WERI-Rb-1 (cell line): ENCODE measurements around the gene MANBA.

ENCODE experiments used
- DNase-seq: peaks from one replicate; pipeline ENCODE4 v3.0.0-alpha.2; 2020
- H3K27ac ChIP-seq: fragments of 250-450 bp; sonication (Bioruptor Pico); 2 replicates; pipeline ENCODE4 v1.5.1; 2020; ENCODE audit warnings: mild to moderate bottlenecking, moderate library complexity
- H3K27me3 ChIP-seq: fragments of 250-450 bp; sonication (Bioruptor Pico); 2 replicates; pipeline ENCODE4 v1.5.1; 2021; ENCODE audit warnings: mild to moderate bottlenecking, low read depth, moderate library complexity; ENCODE audit not compliant: insufficient read depth, severe bottlenecking
- H3K36me3 ChIP-seq: fragments of 250-450 bp; sonication (Bioruptor Pico); 2 replicates; pipeline ENCODE4 v1.5.1; 2020; ENCODE audit warnings: mild to moderate bottlenecking, moderate library complexity
- H3K4me3 ChIP-seq: 2 replicates; pipeline ENCODE4 v1.5.1; 2011; ENCODE audit warnings: low read depth, mild to moderate bottlenecking, control low read depth, low read length
- H3K9me3 ChIP-seq: fragments of 250-450 bp; sonication (Bioruptor Pico); 2 replicates; pipeline ENCODE4 v1.5.1; 2021; ENCODE audit warnings: mild to moderate bottlenecking, moderate library complexity; ENCODE audit not compliant: severe bottlenecking
- CTCF ChIP-seq: IDR thresholded peaks from 2 replicates; pipeline ENCODE4 v1.5.1; 2011; ENCODE audit warnings: low read depth, mild to moderate bottlenecking, control low read depth, inconsistent platforms, low read length

The MANBA gene

DNA sequence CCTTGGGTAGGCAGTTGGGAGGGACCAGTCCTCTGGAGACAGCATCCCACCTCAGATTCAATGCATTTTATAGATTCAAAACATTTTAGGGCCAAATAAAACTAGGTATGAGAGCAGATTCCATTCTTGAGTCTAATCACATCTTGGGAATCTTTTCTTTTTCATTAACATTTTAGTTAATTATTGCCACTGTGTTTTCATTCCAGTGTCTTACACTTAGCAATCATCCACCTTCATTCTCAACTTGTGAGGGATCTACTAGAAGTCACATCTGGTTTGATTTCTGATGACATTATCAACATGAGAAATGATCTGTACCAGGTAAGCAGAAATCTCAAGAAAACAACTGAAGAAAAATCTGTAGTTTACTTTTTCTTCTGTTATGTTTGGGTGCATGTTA lies 160.1 kb downstream of the MANBA start:
- Histone ChIP-seq H3K27ac (no peak overlapping the region), H3K27me3 (no peaks in the 10 kb centered on the region), H3K36me3 (peaks cover 28% of the 10 kb centered on the region), H3K4me3 (no peak overlapping the region), H3K9me3 (no peaks in the 10 kb centered on the region)
- no peak for TF ChIP-seq CTCF
- DNase-seq, result no peak

GRCh38 chr4:102599886-102600285 lies 160.9 kb downstream of the MANBA start:
- DNase-seq, result no peak
- Histone ChIP-seq H3K4me3 (no peak overlapping the region), H3K36me3 (peaks cover 28% of the 10 kb centered on the region), H3K27me3 (no peaks in the 10 kb centered on the region), H3K27ac (peak overlapping the region; percentile 48), H3K9me3 (no peaks in the 10 kb centered on the region)
- TF ChIP-seq CTCF, result no peak

- no peak overlapping the region for H3K4me3 ChIP-seq
- no peaks in the 10 kb centered on the region for H3K27me3 ChIP-seq
- peaks cover 28% of the 10 kb centered on the region for H3K36me3 ChIP-seq
- TF ChIP-seq CTCF, result no peak
- peak; percentile 78 for DNase-seq
- H3K9me3 ChIP-seq, result no peaks in the 10 kb centered on the region
- peak overlapping the region; percentile 48 for H3K27ac ChIP-seq
Measured at GRCh38 chr4:102599455-102599854, 161.3 kb downstream of the MANBA start.

- no peak overlapping the region for H3K4me3 ChIP-seq
Measured at GRCh38 chr4:102598762-102599374, 161.9 kb downstream of the MANBA start.

DNA sequence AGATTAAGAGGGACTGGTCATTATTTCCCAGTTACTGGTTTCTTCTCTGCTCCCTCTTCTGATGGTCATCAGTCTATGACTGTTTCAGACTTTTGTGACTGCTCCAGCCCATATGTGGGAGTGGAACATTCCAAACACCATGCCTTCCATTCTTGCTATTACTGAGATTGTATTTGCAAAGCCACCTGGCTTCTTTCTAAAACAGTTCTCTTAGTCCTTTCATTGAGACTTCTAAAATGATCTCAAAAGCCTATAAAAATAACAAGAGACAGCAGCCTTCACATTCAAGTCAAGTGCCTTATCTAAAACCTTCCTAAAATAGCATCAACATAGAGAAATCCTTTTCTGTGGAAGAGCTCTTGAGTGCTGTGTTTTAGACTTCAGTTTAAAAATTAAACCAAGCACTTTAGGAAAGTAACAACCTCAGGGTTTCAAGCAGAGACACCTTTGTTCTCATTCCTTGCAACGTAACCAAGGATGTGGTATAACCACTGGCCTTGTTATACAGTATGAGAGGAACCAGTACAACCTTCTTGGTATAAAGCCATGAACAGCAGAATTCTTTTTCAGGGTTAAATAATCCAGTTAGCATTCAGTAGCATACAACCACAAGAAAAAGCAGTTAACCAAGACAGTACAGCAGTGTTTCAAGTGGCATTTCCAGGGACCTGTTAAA lies 162.5 kb downstream of the MANBA start:
- H3K27me3 ChIP-seq, result no peaks in the 10 kb centered on the region
- no peaks in the 10 kb centered on the region for H3K9me3 ChIP-seq
- H3K4me3 ChIP-seq, result no peak overlapping the region
- DNase-seq, result no peak
- H3K36me3 ChIP-seq, result peaks cover 28% of the 10 kb centered on the region
- TF ChIP-seq CTCF, result no peak
- no peak overlapping the region for H3K27ac ChIP-seq

More at GRCh38 chr4:102598762-102599374, 161.9 kb downstream of the MANBA start:
- Histone ChIP-seq H3K27me3 (no peaks in the 10 kb centered on the region), H3K9me3 (no peaks in the 10 kb centered on the region), H3K27ac (peak overlapping the region; percentile 16; the same call in 1 of the 2 replicates), H3K36me3 (peaks cover 28% of the 10 kb centered on the region)
- no peak for TF ChIP-seq CTCF
- DNase-seq, result no peak

GRCh38 chr4:102596532-102596931 lies 164.2 kb downstream of the MANBA start:
- Histone ChIP-seq H3K27me3 (no peaks in the 10 kb centered on the region), H3K4me3 (no peak overlapping the region), H3K36me3 (peaks cover 26% of the 10 kb centered on the region)

More at GRCh38 chr4:102596532-102596931, 164.2 kb downstream of the MANBA start:
- DNase-seq, result no peak
- Histone ChIP-seq H3K27ac (no peak overlapping the region), H3K9me3 (peaks cover 1% of the 10 kb centered on the region)
- no peak for TF ChIP-seq CTCF
